ENCODE measurements around the gene CHGA. TPM values are rescaled to one million over a fixed set of nuclear protein-coding genes. Genes with fewer than 3 reads are reported as not detected.

Gene CHGA
- total RNA-seq, 1 donor, result not detected

- Histone ChIP-seq H3K27ac (ENCODE audit: low read depth, low read length) (no peak overlapping the region), H4K20me1 (ENCODE audit: insufficient read depth, low read length) (no peaks in the 10 kb centered on the region), H2AFZ (ENCODE audit: low read length) (no peak overlapping the region), H3K36me3 (ENCODE audit: insufficient read depth, low read length) (no peaks in the 10 kb centered on the region), H3K4me2 (ENCODE audit: insufficient read depth, low read length) (no peak overlapping the region), H3K27me3 (ENCODE audit: insufficient read depth, low read length) (no peaks in the 10 kb centered on the region), H3K4me1 (ENCODE audit: insufficient read depth, low read length) (peaks cover 14% of the 10 kb centered on the region), H3K79me2 (ENCODE audit: insufficient read depth, low read length) (no peaks in the 10 kb centered on the region), H3K4me3 (ENCODE audit: insufficient read depth, low read length) (no peak overlapping the region), H3K9me3 (ENCODE audit: low read depth, low read length) (no peaks in the 10 kb centered on the region)
- peak; percentile 70 for DNase-seq (ENCODE audit: insufficient read length, low spot score, missing footprints)
- no peak for TF ChIP-seq CTCF (IDR thresholded peaks at IDR 0.05; ENCODE audit: extremely low read depth, low read depth, low read length)
Observed at GRCh38 chr14:92959189-92959531, 36.2 kb downstream of the CHGA start.

DNA sequence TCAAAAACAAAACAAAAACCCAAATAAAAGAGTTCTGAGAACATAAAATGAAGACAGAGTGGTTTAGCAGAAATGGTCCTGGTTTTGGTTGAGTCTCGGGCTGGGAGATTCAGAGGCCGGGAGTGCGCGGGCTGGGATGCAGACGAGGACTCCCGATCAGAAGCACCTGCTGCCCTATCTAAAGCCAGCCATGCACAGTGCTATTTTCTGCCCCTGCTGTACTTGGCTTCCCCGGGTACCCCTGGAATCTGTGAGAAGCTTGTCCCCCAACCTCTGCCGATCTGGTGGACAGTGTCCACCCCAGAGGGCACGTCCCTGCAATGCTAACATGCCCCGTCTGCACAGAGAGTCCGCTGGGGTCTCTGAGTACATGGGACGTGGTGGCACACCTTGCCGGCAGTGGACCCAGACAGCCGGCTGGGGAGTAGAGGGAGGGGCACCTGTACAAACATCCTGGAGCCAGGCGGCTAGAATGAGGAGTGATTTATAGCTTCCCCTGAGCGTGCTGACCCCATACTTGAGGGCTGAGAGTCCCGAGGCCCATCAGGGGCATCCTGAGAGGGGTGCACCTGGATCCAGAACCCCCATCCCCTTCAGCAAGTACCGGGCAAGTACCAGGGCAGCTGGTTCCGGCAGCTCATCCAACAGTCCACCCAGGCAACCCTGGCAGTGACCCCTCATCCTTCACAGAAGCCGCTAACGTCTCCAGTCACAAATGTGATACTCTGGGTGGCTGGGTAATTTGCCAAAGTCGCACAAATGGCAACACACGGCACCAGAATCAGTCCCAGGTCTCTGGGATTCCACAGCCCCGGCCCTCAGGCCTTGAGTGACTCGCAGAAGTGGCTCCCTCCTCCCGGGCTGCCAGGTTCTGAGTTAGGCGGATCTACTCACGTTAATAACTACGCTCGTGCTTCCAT, 37.1 kb downstream of the CHGA start:
- Histone ChIP-seq H3K27ac (ENCODE audit: low read depth, low read length) (no peak overlapping the region), H4K20me1 (ENCODE audit: insufficient read depth, low read length) (no peaks in the 10 kb centered on the region), H3K4me2 (ENCODE audit: insufficient read depth, low read length) (no peak overlapping the region), H3K4me1 (ENCODE audit: insufficient read depth, low read length) (peaks cover 14% of the 10 kb centered on the region), H3K27me3 (ENCODE audit: insufficient read depth, low read length) (no peaks in the 10 kb centered on the region), H3K4me3 (ENCODE audit: insufficient read depth, low read length) (no peak overlapping the region), H3K79me2 (ENCODE audit: insufficient read depth, low read length) (no peaks in the 10 kb centered on the region), H3K36me3 (ENCODE audit: insufficient read depth, low read length) (no peaks in the 10 kb centered on the region), H2AFZ (ENCODE audit: low read length) (no peak overlapping the region), H3K9me3 (ENCODE audit: low read depth, low read length) (no peaks in the 10 kb centered on the region)
- no peak for TF ChIP-seq CTCF (IDR thresholded peaks at IDR 0.05; ENCODE audit: extremely low read depth, low read depth, low read length)
- peak; percentile 79 for DNase-seq (ENCODE audit: insufficient read length, low spot score, missing footprints)

GRCh38 chr14:92960706-92961566, 38.0 kb downstream of the CHGA start:
- no peak for TF ChIP-seq CTCF (IDR thresholded peaks at IDR 0.05; ENCODE audit: extremely low read depth, low read depth, low read length)
- H3K27me3 ChIP-seq (ENCODE audit: insufficient read depth, low read length), result no peaks in the 10 kb centered on the region
- peaks cover 14% of the 10 kb centered on the region for H3K4me1 ChIP-seq (ENCODE audit: insufficient read depth, low read length)
- H3K9me3 ChIP-seq (ENCODE audit: low read depth, low read length), result no peaks in the 10 kb centered on the region
- H3K36me3 ChIP-seq (ENCODE audit: insufficient read depth, low read length), result no peaks in the 10 kb centered on the region
- no peak overlapping the region for H3K4me2 ChIP-seq (ENCODE audit: insufficient read depth, low read length)
- no peaks in the 10 kb centered on the region for H4K20me1 ChIP-seq (ENCODE audit: insufficient read depth, low read length)
- no peak overlapping the region for H3K4me3 ChIP-seq (ENCODE audit: insufficient read depth, low read length)
- no peak overlapping the region for H3K27ac ChIP-seq (ENCODE audit: low read depth, low read length)
- DNase-seq (ENCODE audit: insufficient read length, low spot score, missing footprints), result peak; percentile 97
- H2AFZ ChIP-seq (ENCODE audit: low read length), result no peak overlapping the region
- no peaks in the 10 kb centered on the region for H3K79me2 ChIP-seq (ENCODE audit: insufficient read depth, low read length)

GRCh38 chr14:92961567-92961855, 38.6 kb downstream of the CHGA start:
- Histone ChIP-seq H4K20me1 (ENCODE audit: insufficient read depth, low read length) (no peaks in the 10 kb centered on the region), H2AFZ (ENCODE audit: low read length) (no peak overlapping the region), H3K36me3 (ENCODE audit: insufficient read depth, low read length) (no peaks in the 10 kb centered on the region), H3K9me3 (ENCODE audit: low read depth, low read length) (no peaks in the 10 kb centered on the region), H3K4me1 (ENCODE audit: insufficient read depth, low read length) (peaks cover 14% of the 10 kb centered on the region), H3K4me3 (ENCODE audit: insufficient read depth, low read length) (no peak overlapping the region), H3K27ac (ENCODE audit: low read depth, low read length) (no peak overlapping the region), H3K4me2 (ENCODE audit: insufficient read depth, low read length) (no peak overlapping the region), H3K27me3 (ENCODE audit: insufficient read depth, low read length) (no peaks in the 10 kb centered on the region), H3K79me2 (ENCODE audit: insufficient read depth, low read length) (no peaks in the 10 kb centered on the region)
- no peak for TF ChIP-seq CTCF (IDR thresholded peaks at IDR 0.05; ENCODE audit: extremely low read depth, low read depth, low read length)
- DNase-seq (ENCODE audit: insufficient read length, low spot score, missing footprints), result no peak

Measured in osteoblast (primary cell).